Activated B cell treated with CpG ODN at 0.5 μM for 24 hours (primary cell): ENCODE measurements around the gene IL17C. TPM values are rescaled to one million over a fixed set of nuclear protein-coding genes. Genes with fewer than 3 reads are reported as not detected.

Source experiments
- ATAC-seq: fragments of 200-7000 bp; cut with Tn5 transposase; one replicate; pipeline ENCODE4 v1.10.0; 2021; ENCODE audit warnings: low read depth, mild to moderate bottlenecking, moderate library complexity
- CTCF ChIA-PET: fragments of 350-600 bp; sonication (Branson Sonifier 250); formaldehyde crosslinking; loops from one replicate; lab custom pipeline; 2021; ENCODE audit warnings: antibody characterized with exemption; lab: Charles Lee
- POLR2A ChIA-PET: fragments of 350-600 bp; sonication (Branson Sonifier 250); formaldehyde crosslinking; loops from one replicate; lab custom pipeline; 2021; ENCODE audit warnings: antibody characterized with exemption; lab: Charles Lee
- DNase-seq: peaks from one replicate; pipeline ENCODE4 v3.0.0; 2022
- H3K27ac Mint-ChIP-seq: one replicate; pipeline ENCODE4 v1.8.0; 2020; ENCODE audit warnings: mixed read lengths
- H3K27me3 Mint-ChIP-seq: one replicate; pipeline ENCODE4 v1.8.0; 2021; ENCODE audit warnings: mixed read lengths
- H3K36me3 Mint-ChIP-seq: one replicate; pipeline ENCODE4 v1.8.0; 2021; ENCODE audit warnings: low read depth, mixed read lengths
- H3K4me1 Mint-ChIP-seq: one replicate; pipeline ENCODE4 v1.8.0; 2021; ENCODE audit warnings: mixed read lengths
- H3K4me3 Mint-ChIP-seq: one replicate; pipeline ENCODE4 v1.8.0; 2020; ENCODE audit warnings: mild to moderate bottlenecking, mixed read lengths
- H3K9me3 Mint-ChIP-seq: one replicate; pipeline ENCODE4 v1.8.0; 2020; ENCODE audit warnings: mixed read lengths
- intact Hi-C: fragments of 100-400 bp; cut with micrococcal nuclease; formaldehyde crosslinking; loops from one replicate; pipeline ENCODE4 v1.15.1; 2024
- total RNA-seq: library from RNA; stranded (reverse); gene quantifications from 2 replicates; pipeline ENCODE4 v1.2.3, GENCODE V29; 2022
- TF ChIP-seq, protein P1 (sequence below): fragments of 200-600 bp; IDR thresholded peaks from one replicate; pipeline ENCODE4 v1.8.0; 2022; ENCODE audit warnings: antibody characterized with exemption, mild to moderate bottlenecking

The IL17C gene
- total RNA-seq, 1 donor from 2014 or later = 0.69 TPM

DNA sequence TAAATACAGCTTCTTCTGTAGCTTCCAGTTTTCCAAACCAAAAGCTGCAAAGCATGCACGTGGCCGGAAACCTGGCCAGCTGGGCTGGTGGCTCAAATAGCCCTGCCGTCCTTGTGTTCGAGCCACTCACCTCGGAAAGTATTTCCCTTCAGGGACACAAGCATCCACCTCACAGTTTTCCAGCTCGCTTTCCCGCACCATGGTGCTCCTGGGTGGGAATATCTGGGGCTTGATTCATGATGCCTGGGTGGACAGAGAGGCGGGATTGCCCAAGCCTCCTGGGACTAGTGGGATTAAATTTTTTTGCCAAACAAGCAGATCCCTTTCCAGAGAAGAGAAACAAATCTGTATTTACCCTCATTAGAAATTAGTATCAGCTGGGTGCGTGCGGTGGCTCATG lies 31.6 kb downstream of the IL17C start:
- ATAC-seq = no peak
- Mint-ChIP-seq H3K27ac (no peak overlapping the region), H3K4me3 (no peak overlapping the region), H3K36me3 (peaks cover 7% of the 10 kb centered on the region), H3K27me3 (no peaks in the 10 kb centered on the region), H3K9me3 (no peaks in the 10 kb centered on the region), H3K4me1 (peaks cover 5% of the 10 kb centered on the region)
- ChIA-PET POLR2A (no interaction called here), CTCF (no interaction called here)
- no peak for DNase-seq
- TF ChIP-seq, protein P1, sequence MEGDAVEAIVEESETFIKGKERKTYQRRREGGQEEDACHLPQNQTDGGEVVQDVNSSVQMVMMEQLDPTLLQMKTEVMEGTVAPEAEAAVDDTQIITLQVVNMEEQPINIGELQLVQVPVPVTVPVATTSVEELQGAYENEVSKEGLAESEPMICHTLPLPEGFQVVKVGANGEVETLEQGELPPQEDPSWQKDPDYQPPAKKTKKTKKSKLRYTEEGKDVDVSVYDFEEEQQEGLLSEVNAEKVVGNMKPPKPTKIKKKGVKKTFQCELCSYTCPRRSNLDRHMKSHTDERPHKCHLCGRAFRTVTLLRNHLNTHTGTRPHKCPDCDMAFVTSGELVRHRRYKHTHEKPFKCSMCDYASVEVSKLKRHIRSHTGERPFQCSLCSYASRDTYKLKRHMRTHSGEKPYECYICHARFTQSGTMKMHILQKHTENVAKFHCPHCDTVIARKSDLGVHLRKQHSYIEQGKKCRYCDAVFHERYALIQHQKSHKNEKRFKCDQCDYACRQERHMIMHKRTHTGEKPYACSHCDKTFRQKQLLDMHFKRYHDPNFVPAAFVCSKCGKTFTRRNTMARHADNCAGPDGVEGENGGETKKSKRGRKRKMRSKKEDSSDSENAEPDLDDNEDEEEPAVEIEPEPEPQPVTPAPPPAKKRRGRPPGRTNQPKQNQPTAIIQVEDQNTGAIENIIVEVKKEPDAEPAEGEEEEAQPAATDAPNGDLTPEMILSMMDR = no peak
- intact Hi-C loops = no loop called here

DNA sequence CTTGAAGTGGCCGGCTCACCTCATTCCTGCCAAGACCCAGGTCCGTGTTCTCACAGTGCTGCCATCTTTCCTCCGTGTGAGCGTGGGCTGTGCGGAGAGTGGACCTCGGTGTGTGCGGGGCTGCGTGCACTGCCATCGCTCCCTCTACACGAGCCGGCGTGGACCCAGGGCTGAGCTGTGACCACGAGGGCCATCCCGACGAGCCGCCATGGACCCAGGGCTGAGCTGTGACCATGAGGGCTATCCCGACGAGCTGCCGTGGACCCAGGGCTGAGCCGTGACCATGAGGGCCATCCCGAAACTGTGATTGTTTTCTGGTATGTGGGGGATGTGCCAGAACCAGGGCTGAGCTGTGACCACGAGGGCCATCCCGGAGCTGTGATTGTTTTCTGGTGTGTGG lies 33.4 kb downstream of the IL17C start:
- ChIA-PET CTCF (no interaction called here), POLR2A (interaction anchor here (1.0 to 1.4 kb wide), 3 partner anchors 8 to 29 kb away, joined by 3 to 4 read pairs (median 4); no protein-coding TSS in a partner anchor)
- Mint-ChIP-seq H3K27me3 (no peaks in the 10 kb centered on the region), H3K36me3 (peaks cover 11% of the 10 kb centered on the region), H3K9me3 (no peaks in the 10 kb centered on the region), H3K27ac (no peak overlapping the region), H3K4me1 (no peaks in the 10 kb centered on the region), H3K4me3 (no peak overlapping the region)
- TF ChIP-seq, protein P1 = no peak
- ATAC-seq (no peak), DNase-seq (no peak)
- intact Hi-C loops = no loop called here

DNA sequence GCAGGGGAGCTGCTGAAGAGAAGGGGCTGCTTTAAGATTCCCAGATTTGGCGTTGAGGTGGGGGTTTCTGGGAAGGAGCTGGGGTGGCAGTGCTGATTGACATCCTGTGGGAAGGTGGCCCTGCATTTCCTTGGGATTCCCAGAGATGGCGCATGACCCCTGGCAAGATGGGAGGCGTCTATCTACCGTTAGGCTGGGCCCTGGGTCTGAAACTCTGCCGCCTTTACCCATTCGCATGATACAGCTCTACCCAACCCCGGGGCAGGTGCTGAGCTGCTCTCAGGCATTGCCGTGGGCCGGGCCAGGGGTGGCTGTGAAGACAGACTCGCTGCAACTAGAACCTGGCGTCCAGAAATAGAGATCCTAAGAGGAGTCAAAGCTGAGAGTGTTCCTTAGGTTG lies 34.4 kb downstream of the IL17C start:
- H3K27me3 Mint-ChIP-seq = no peaks in the 10 kb centered on the region
- ChIA-PET CTCF (no interaction called here), POLR2A (no interaction called here)
- intact Hi-C loops = no loop called here
- TF ChIP-seq, protein P1 = no peak
- peaks cover 18% of the 10 kb centered on the region for H3K36me3 Mint-ChIP-seq
- H3K27ac Mint-ChIP-seq = no peak overlapping the region
- no peak overlapping the region for H3K4me3 Mint-ChIP-seq
- H3K4me1 Mint-ChIP-seq = no peaks in the 10 kb centered on the region
- ATAC-seq (no peak), DNase-seq (no peak)
- H3K9me3 Mint-ChIP-seq = no peaks in the 10 kb centered on the region

DNA sequence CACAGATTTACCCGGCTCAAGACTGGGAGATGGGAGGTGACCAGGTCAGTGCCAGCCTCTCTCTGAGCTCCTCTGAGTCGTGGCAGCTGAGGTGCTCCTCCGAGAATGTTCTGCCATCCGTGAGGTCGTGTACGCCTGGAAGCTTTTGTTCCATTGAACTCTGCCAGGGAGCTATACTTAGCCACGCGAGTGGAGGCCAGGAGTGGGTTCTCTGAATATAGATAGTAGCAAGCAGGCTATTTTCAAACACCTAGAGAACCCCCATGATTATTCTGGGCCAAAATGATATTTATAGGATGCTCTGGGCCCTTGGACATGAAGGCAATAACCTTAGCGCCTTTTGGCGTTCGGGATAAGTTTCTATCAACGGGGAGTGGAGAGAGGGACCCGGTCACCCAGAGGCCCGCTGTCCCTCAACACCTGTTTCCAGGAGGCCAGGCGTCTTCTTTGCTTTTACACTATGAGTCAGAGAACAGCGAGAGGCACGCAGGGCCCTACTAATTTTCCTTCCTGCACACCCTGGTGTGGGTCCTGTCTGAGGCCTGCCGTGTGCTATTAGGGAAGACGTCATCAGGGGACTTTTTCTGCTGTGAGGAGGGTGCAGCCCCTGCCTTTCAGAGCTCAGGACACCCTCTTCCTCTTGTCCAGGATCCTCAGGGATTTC lies 35.5 kb downstream of the IL17C start:
- ChIA-PET POLR2A (no interaction called here), CTCF (no interaction called here)
- Mint-ChIP-seq H3K4me1 (no peaks in the 10 kb centered on the region), H3K27me3 (no peaks in the 10 kb centered on the region), H3K4me3 (no peak overlapping the region), H3K27ac (no peak overlapping the region), H3K36me3 (peaks cover 17% of the 10 kb centered on the region), H3K9me3 (no peaks in the 10 kb centered on the region)
- DNase-seq = no peak
- TF ChIP-seq, protein P1 = no peak
- intact Hi-C loops = no loop called here
- ATAC-seq = no peak

DNA sequence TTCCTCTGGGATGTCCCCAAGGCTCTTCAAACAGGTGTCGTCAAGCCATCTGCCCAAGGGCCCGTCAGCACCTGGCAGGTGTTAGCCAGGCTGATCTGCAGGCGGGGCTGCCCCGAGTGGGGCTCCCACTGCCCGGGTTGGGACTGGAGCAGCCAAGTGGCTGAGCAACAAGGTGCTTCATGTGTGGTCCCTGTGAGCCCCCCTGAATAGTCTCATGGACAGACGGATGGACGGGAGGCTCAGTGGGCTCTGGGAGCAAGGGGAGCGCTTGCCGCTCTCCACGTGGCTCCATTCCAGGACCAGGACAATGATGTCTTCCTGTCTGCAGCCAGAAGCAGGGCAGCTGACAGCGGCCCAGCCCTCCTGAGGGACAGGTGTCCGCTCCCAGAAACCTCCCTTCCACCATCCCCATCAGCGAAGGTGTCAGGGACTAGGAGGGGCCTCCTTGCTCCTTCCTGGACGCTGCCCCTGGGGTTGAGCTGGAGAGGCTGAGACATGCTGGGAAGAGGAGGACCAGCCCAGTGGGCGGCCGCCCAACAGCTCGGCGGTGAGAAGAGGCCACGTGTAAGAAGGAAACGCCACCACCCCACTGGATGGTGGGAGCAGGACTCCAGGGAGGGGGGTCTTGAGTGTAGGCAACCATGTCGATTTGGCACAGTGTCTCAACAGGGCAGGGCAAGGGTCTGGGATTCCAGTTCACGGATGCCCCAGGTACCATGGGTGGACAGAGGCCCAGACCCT lies 38.3 kb downstream of the IL17C start:
- DNase-seq (no peak), ATAC-seq (no peak)
- peaks cover 12% of the 10 kb centered on the region for H3K4me1 Mint-ChIP-seq
- H3K36me3 Mint-ChIP-seq = peaks cover 19% of the 10 kb centered on the region
- intact Hi-C loops = no loop called here
- no peaks in the 10 kb centered on the region for H3K27me3 Mint-ChIP-seq
- ChIA-PET POLR2A (no interaction called here), CTCF (no interaction called here)
- H3K4me3 Mint-ChIP-seq = no peak overlapping the region
- TF ChIP-seq, protein P1 = no peak
- no peaks in the 10 kb centered on the region for H3K9me3 Mint-ChIP-seq
- H3K27ac Mint-ChIP-seq = no peak overlapping the region
